ENCODE data around the gene NEUROD2.

The NEUROD2 gene

DNA sequence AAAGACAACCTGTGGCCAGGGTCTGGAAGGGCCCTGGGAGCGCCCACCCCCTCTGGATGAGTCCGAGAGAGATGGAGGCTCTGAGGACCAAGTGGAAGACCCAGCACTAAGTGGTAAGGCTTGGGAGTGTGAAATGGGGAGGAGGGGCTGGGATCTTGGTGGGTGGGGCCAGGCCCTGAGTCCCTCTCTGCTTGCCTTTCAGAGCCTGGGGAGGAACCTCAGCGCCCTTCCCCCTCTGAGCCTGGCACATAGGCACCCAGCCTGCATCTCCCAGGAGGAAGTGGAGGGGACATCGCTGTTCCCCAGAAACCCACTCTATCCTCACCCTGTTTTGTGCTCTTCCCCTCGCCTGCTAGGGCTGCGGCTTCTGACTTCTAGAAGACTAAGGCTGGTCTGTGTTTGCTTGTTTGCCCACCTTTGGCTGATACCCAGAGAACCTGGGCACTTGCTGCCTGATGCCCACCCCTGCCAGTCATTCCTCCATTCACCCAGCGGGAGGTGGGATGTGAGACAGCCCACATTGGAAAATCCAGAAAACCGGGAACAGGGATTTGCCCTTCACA, 28.0 kb upstream of the NEUROD2 start:
- no peak for DNase-seq (ENCODE audit: low spot score)
- no peak for FAIRE-seq

DNA sequence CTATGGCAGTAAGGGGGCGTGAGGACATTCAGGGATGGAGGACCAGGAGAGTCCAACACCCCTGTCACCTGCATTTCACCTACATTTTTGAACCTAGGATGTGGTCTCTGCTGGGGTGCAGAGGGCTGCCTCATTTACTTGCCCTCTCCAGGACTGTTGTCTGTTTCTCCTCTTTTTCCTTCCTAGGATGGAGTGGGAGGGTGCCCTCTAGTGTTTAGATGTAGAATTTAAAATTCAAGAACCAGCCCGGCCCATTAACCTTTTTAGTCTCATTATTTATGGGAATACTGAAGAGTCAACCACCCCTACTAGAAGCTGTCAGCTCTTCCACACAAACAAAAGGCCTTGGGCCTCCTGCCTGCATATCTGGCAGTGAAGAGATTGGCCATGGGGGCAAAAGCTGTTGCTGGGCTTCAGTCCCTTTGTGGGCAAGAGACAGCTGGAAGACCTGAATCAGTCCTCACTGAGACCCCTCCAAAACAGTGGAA, 26.7 kb upstream of the NEUROD2 start:
- DNase-seq (ENCODE audit: low spot score) (peak; percentile 20), FAIRE-seq (no peak)

DNA sequence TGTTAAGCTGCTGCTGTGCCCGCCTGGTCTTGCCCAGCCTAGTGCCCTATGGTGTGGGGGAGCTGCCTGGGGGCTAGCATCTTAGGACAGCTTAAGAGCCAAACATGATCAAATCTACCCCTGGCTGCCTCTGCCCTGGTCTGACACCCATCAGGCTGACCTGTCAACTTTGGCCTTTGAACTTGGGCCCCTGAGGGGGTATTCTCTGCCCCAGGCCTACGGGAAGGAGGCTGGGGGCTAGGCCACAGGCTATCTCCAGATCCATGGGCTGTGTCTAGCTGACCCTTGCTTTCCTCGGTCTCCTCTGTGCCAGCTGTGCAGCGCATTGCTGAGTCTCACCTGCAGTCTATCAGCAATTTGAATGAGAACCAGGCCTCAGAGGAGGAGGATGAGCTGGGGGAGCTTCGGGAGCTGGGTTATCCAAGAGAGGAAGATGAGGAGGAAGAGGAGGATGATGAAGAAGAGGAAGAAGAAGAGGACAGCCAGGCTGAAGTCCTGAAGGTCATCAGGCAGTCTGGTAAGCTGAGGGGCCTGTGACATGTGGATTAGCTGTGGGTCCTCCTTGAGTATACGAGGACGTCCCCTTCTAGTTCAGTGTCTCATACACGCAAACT, 26.0 kb upstream of the NEUROD2 start:
- FAIRE-seq: no peak

DNA sequence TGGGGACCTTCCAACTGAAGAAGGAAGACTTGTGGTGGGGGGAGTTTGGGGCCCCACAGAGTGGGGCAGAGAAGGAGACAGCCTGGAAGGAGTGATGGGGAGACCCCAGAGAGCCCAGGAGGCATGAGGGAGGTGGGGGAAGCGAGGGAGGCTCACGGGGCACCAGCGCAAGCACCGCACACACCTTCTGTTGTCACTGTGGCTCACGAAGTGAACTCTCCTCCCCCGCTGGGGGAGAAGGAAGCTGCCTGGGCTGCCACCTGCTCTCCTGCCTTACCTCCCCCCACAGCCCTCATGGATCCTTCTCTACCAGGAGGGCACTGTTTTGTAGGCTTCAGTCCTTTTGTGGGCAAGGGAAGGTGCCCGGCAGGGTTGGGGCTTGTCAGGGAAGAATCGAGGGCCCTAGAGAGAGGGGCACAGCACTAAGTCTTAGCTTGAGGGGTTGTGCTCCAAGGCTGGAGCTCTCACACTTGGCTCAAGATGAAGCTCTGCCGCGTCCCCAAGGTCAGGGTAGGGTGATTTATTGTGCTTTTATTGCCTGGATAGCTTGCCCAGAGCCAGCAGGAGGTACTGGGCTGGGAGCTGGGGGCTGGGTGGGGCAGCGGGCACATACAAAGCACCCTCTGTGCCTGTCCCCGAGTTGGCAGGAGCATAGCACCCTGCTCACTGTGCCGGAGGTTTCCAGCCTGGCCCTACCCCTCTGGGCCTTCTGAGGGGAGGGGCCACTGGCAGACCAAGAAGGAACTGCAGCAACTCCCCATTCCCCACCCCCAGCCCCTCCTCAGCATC, 24.6 kb upstream of the NEUROD2 start:
- DNase-seq (ENCODE audit: low spot score) (no peak), FAIRE-seq (no peak)

More for the DNA sequence above, 26.0 kb upstream of the NEUROD2 start:
- DNase-seq (ENCODE audit: low spot score): no peak

DNA sequence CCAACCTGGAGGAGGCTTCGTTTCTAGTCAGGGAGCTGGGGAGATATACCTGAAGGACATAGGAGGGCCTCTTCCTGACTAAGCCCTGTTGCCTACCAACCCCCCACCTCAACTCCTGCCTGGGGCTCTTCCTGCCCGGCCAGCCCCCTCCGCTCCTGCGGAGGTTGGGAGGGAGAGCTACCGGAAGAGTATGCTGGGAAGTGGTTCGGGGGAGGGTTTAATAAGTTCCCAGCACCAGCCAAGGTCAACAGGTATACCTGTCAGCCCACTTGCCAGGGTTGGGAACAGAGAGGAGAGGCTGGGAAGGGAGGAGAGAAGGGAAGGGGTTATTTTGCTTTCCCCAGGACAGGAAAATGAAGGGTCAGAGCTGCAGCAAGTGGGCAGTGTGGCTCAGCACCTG, 23.7 kb upstream of the NEUROD2 start:
- FAIRE-seq (no peak), DNase-seq (ENCODE audit: low spot score) (no peak)

DNA sequence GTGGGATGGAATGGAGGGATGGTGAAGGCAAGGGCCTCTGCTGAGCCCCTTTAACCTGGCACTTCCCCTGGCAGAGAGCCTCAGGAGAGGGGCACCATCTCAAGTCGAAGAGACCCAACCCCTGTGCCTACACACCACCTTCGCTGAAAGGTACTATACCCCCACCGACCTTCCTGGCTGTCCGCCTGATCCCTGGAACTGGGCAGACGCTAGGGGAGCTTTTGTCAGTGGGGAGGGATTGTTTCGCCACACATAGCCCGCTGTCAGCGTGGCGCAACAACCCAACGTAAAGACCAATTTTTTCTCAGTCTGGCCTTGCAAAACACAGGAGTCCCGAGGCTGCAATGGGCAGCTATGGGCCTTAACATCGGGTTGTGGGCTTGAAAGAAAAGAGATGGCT, 22.2 kb upstream of the NEUROD2 start:
- DNase-seq (ENCODE audit: low spot score) (no peak), FAIRE-seq (no peak)

DNA sequence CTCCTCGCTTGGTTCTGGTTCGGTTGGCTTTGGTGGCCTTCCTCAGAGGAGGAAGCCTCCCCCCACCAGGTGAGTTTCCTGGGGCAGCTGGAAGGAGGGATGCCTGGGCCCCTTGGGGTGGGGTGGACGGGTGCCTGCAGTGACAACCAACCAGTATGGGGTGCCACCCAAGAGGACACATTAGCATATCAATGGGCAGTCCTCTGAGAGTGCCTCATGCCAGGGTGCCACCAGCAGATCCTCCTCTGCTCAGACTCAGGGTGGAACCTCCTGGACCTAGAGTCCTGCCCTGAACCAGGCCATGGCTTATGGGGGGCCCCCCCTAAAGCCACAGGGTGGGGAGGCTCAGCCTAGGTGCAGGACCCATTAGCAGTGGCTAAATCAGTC, 21.8 kb upstream of the NEUROD2 start:
- DNase-seq (ENCODE audit: low spot score) (no peak), FAIRE-seq (no peak)

DNA sequence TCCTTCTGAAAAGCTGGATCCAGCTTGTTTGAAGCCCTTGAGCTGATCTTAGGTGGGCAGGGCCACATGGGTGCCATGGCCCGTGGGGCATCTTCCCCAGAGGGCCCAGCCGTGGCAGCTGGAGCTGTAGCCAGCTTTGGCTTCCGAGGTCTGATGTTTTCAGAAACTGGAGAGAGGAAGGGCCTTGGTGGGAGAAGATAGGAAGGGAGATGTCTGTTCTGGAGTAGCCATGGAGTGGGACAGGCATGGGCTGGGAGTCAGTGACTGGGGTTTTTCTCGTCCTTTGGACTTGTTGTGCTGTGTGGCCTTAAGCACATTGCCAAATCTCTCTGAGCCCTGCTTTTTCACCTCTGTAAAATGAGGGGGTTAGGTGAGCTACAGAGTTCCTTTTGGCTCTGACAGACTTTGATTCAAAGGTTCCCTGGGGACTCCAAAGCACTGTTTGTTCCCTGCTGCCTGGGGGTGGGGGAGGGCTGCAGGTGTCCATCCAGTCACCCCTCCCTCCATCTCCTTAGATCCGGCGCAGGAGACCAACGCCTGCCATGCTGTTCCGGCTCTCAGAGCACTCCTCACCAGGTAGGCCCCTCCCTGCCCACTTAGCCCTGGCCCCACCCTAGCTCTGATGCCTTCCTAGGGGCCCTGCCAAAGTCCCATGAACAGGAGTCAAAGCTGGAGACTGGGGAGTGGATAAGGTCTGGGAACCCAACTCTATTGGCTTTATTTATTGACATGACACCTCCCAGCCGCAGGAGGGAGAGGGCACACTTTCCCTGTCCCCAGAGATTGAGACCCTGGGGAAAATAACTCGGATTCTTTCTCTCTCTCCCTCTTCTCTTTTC, 21.2 kb upstream of the NEUROD2 start:
- FAIRE-seq: no peak
- no peak for DNase-seq (ENCODE audit: low spot score)

DNA sequence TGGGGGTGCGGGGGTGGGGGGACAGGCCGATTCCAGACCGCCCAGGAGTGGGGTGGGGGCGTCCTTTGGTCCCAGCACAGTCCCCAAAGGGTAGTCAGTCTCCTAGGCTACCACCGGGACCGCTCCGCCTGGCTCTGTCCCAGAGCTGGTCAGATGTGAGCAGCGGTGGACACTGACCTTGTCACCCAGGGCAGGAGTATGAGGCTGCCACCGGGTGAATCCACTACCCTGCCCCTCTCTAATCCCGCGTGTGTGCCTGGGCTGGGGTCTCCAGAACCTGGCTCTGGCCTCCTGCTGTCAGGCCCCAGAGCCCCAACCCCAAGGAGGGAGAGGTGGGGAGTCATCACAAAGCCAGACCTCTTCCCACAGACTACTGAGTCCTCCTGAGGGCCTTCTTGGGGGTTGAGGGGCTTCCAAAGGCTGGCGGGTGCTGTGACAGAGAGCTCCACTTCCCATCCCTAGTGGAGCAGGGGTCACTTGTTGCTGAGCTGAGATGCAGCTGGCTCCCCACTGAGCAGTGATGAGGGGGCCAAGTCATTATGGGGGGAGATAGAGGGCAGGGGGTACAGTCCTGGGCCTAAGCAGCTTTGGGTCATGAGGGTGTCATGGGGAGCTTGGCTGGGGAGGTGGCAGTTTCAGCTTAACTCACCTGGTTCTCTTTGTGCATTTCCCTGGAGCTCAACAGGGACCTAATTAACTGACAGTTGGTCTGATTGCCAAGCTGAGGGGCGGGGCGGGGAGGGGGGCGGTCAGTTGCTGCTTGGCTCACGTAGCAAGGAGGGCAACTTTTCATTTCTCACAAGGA, 20.2 kb upstream of the NEUROD2 start:
- FAIRE-seq (no peak), DNase-seq (ENCODE audit: low spot score) (no peak)

DNA sequence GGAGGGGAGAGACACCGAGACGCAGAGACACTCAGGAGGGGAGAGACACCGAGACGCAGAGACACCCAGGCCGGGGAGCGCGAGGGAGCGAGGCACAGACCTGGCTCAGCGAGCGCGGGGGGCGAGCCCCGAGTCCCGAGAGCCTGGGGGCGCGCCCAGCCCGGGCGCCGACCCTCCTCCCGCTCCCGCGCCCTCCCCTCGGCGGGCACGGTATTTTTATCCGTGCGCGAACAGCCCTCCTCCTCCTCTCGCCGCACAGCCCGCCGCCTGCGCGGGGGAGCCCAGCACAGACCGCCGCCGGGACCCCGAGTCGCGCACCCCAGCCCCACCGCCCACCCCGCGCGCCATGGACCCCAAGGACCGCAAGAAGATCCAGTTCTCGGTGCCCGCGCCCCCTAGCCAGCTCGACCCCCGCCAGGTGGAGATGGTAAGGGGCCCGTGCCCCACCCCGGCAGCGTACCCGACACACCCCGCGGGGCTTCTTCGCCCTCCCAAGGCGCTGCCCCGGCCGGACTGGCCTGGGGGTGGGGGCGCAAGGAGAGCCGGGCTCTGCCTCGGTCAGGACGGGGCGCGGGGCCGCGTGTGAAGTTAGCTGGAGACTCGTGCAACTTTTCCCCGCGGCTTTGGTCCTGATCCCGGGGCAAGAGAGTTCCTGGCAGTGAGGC, 19.5 kb upstream of the NEUROD2 start:
- DNase-seq (ENCODE audit: low spot score): no peak
- no peak for FAIRE-seq

DNA sequence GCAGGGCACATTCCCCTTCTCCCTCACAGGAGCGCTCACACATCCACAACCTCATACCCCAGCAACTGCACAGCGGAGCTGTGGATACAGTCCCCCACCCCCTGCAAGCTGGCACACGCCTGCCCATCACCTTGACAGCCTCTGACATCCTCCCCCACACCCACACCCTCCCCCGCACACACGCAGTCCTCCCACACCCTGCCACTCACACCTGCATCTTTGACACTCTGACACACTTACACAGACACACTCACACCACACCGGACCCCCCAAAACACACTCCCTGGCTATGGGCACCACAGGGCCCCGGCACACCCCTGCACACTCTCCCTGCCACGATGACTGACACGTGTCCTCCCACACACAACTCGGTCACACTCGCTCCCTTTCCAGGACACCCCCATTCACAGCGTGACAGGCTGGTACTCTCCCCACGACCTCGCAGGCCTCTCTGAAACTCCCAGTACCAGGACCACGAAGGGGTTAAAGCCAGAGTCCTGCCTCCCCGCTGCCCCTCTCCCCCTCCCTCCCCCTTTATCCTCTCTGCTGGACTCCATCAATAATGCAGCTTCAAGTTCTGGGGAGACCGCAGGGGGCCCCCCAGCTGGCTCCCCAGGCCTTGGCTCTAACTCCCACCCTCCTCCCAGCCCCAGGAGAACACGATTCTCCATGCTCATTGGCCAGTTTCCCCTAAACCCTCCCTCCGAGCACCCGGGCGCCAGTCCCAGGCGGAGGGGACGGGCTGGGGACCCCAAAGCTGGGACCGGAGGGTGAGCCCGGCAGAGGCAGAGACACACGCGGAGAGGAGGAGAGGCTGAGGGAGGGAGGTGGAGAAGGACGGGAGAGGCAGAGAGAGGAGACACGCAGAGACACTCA, 18.7 kb upstream of the NEUROD2 start, which contains the start of gene PPP1R1B:
TSS of gene PPP1R1B (plus strand) at position 782 of the 876 bp plus-strand sequence. CDS start 441 bp downstream, outside the sequence.
- DNase-seq (ENCODE audit: low spot score): no peak

DNA sequence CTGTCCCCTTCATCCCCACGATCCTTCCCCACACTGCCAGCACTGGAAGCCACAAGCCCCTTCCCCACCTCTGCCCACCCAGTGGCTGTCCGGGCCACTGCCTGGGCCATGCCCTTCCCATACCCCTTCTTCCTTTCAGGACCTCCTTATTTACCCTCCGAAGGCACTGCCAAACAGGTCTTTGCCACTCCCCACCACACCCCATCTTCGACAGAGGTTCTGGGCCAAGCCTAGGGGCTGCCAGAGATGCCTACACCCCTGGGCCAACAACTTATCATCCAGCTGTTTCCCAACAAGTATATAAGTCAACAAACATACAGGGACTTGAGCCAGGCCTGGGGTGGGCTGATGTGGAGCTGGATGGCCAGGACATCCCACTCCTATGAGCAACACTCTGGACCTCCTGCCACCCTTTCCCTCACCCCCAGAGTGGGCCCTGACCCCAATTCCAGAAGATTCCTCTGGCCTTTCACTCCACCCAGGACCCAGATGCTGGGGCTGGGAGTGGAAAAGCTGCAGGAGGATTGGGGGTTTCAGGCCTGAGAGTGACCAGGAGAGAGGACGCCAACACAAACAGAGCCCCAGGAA, 17.6 kb upstream of the NEUROD2 start:
- DNase-seq (ENCODE audit: low spot score) (no peak), FAIRE-seq (no peak)

More for the DNA sequence above, 18.7 kb upstream of the NEUROD2 start, which contains the start of gene PPP1R1B:
- no peak for FAIRE-seq

DNA sequence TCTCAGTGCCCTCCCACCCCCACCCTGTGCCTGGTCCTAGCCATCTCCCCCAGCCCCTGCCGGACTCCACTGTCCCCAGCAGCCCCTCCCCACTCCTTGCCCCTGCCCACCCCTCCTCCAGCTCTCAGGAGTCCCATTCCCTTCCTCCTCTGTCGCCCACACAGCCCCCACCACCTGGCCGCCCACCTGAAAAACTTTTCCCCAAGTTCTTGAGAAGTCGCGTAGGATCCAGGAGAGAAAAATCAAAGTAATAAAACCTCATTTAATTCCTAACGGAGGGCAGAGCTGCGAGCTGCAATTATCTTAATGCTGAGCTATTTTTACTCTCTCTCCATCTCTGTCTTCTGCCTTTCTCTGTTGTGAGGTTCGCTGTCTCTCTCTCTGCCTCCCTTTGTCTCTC, 16.6 kb upstream of the NEUROD2 start:
- DNase-seq (ENCODE audit: low spot score) (no peak), FAIRE-seq (no peak)

DNA sequence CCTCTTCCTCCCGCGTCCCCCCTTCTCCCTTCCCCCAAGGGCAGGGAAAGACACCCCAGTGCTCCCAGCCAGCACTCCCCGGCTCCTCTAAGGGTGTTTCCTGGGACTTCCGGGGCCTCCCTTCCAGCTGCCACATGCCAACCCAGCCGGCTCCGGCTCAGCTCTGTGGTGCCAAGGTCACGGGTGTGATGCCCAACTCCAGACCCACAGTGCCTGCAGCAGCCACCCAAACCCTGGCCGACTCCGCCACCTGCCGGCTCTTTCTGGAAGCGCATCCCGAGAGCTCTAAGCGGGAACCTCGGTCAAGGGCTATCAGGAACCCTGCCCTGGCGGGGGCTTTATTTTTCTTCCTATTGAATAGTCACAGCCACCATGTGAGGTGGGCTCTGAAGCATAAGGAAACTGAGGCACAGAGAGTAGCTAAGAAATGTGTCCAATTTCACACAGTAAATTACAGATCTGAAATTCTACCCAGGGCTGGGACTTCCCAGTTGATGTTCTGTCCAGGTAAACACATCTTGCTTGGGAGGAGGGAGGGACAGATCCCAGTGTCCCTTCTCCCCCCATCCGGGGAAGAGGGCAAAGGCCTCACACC, 15.7 kb upstream of the NEUROD2 start:
- no peak for FAIRE-seq
- peak; percentile 50 for DNase-seq (ENCODE audit: low spot score)

DNA sequence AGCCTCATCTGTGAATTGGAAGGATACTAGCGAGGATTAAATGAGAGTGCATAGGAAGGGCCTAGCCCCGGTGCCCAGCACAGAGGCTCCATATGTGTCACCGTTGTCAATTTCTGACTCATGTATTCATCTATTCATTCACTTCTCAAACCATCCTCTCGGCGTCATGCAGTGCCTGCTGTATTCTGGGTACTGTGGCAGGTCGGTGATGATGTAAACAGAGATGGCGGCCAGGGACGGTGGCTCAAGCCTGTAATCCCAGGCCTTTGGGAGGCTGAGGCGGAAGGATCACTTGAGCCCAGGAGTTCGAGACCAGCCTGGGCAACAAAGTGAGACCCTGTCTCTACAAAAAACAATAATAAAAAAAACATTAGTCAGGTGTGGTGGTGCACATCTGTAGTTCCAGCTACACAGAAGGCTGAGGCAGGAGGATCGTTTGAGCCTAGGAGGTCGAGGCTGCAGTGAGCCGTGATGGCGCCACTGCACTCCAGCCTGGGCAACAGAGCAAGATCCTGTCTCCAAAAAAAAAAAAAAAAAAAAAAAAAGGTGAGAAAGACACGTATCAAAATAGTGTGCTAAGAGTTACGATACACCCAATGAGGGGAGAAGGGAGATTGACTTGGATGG, 14.8 kb upstream of the NEUROD2 start:
- FAIRE-seq: no peak
- DNase-seq (ENCODE audit: low spot score): peak; percentile 13

DNA sequence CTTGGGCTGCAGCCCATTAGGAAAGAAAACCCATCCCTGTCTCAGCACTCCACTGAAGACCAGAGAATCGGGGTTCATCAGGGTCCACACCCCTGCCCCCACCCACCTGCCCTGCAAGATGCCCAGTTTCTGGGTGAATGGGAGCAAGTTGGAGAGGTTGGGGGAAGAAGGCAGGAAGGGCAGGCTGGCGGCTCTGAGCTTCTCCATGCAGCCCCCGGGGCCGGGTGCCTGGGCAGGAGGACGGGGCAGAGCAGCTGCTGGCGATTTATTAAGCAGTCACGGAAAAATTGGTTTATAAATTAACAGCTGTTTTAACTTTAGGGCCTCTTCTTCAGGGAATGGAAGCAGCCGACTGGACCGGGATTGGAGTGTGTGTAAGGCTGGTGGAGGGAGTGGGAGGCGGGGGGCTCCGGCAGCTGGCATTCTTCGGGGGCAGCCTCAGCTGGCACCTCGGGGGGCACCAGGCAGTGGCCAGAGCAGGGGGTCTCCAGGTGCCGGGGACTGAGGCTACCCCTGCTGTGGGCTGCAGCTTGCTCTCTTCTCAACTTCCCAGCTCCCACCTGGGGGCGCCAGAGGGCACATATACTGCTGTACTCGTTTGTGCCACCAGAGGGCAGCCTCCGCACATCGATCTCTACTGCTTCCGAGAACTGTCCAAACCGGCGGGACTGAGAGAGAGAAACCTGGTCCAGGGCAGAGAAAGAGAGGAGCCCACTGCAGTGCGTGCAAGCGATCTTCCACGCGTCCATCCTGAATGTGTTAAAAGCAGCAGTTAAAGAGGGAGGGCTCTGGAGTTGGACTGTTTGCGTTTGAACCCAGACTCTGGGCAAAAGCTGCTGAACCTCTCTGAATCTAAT, 14.0 kb upstream of the NEUROD2 start:
- DNase-seq (ENCODE audit: low spot score): peak; percentile 70
- FAIRE-seq: peak; percentile 14

DNA sequence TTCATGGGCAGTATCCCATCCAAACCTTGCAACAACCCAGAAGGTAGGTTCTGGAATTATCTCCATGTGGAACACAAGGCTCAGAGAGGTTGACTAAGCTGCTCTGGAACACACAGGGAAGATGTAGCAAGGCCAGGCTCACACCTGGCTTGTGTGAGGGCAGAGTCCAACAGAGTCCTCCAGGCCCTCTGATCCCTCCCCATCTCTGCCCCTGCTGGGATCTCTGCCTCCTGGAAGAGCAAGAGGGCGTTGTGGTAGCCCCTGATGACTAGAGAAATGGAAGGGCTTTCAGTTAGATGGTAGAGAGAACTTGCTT, 12.0 kb upstream of the NEUROD2 start:
- FAIRE-seq (no peak), DNase-seq (ENCODE audit: low spot score) (no peak)
